Measurements from ENCODE around the gene UTP14C. TPM values are rescaled to one million over a fixed set of nuclear protein-coding genes. Genes with fewer than 3 reads are reported as not detected.

Gene UTP14C
- total RNA-seq, 3 donors from 2014 or later = 17.3 to 22.2 (median 20.3) TPM

GRCh38 chr13:52003541-52003940, 20.9 kb upstream of the UTP14C start:
- no peak overlapping the region for H3K27ac ChIP-seq
- intact Hi-C loops (cut with DNase I; ENCODE audit: low total_unique reads) = no loop called here
- no peak for DNase-seq (ENCODE audit: low spot score in 2 of 2)
- H3K4me3 ChIP-seq = no peak overlapping the region
- H3K27me3 ChIP-seq = no peaks in the 10 kb centered on the region
- H3K36me3 ChIP-seq = no peaks in the 10 kb centered on the region
- no peak for TF ChIP-seq POLR2A (IDR thresholded peaks at IDR 0.05)
- no peak for TF ChIP-seq CTCF (IDR thresholded peaks at IDR 0.05)
- TF ChIP-seq POLR2AphosphoS5 (IDR thresholded peaks at IDR 0.05) = no peak
- no peaks in the 10 kb centered on the region for H3K9me3 ChIP-seq
- H3K4me1 ChIP-seq = no peaks in the 10 kb centered on the region

- Histone ChIP-seq H3K9me3 (no peaks in the 10 kb centered on the region), H3K27me3 (no peaks in the 10 kb centered on the region), H3K27ac (no peak overlapping the region), H3K4me1 (no peaks in the 10 kb centered on the region), H3K4me3 (no peak overlapping the region), H3K36me3 (no peaks in the 10 kb centered on the region)
- DNase-seq (ENCODE audit: low spot score in 2 of 2) = no peak
- intact Hi-C loops (cut with DNase I; ENCODE audit: low total_unique reads) = no loop called here
- TF ChIP-seq CTCF (IDR thresholded peaks at IDR 0.05) (no peak), POLR2A (IDR thresholded peaks at IDR 0.05) (no peak), POLR2AphosphoS5 (IDR thresholded peaks at IDR 0.05) (no peak)
Observed at GRCh38 chr13:52004511-52005170, 19.9 kb upstream of the UTP14C start.

- H3K4me3 ChIP-seq = no peak overlapping the region
- TF ChIP-seq POLR2A (IDR thresholded peaks at IDR 0.05) (no peak), POLR2AphosphoS5 (IDR thresholded peaks at IDR 0.05) (no peak), CTCF (IDR thresholded peaks at IDR 0.05) (no peak)
- no peaks in the 10 kb centered on the region for H3K27me3 ChIP-seq
- no peak overlapping the region for H3K27ac ChIP-seq
- no peak for DNase-seq (ENCODE audit: low spot score in 2 of 2)
- H3K36me3 ChIP-seq = no peaks in the 10 kb centered on the region
- no peaks in the 10 kb centered on the region for H3K4me1 ChIP-seq
- intact Hi-C loops (cut with DNase I; ENCODE audit: low total_unique reads) = no loop called here
- no peaks in the 10 kb centered on the region for H3K9me3 ChIP-seq
Observed at GRCh38 chr13:52005841-52006522, 18.5 kb upstream of the UTP14C start.

- no peaks in the 10 kb centered on the region for H3K9me3 ChIP-seq
- DNase-seq (ENCODE audit: low spot score in 2 of 2) = no peak
- intact Hi-C loops (cut with DNase I; ENCODE audit: low total_unique reads) = no loop called here
- no peaks in the 10 kb centered on the region for H3K36me3 ChIP-seq
- H3K4me1 ChIP-seq = no peaks in the 10 kb centered on the region
- no peak for TF ChIP-seq POLR2AphosphoS5 (IDR thresholded peaks at IDR 0.05)
- TF ChIP-seq CTCF (IDR thresholded peaks at IDR 0.05) = no peak
- TF ChIP-seq POLR2A (IDR thresholded peaks at IDR 0.05) = no peak
- no peaks in the 10 kb centered on the region for H3K27me3 ChIP-seq
- H3K4me3 ChIP-seq = no peak overlapping the region
- H3K27ac ChIP-seq = no peak overlapping the region
Observed at GRCh38 chr13:52006523-52007245, 17.8 kb upstream of the UTP14C start.

GRCh38 chr13:52009946-52010345, 14.5 kb upstream of the UTP14C start:
- no peak for DNase-seq (ENCODE audit: low spot score in 2 of 2)
- H3K4me3 ChIP-seq = no peak overlapping the region
- TF ChIP-seq CTCF (IDR thresholded peaks at IDR 0.05) (no peak), POLR2A (IDR thresholded peaks at IDR 0.05) (no peak), POLR2AphosphoS5 (IDR thresholded peaks at IDR 0.05) (no peak)
- intact Hi-C loops (cut with DNase I; ENCODE audit: low total_unique reads) = no loop called here
- no peaks in the 10 kb centered on the region for H3K27me3 ChIP-seq
- H3K4me1 ChIP-seq = no peaks in the 10 kb centered on the region
- H3K9me3 ChIP-seq = no peaks in the 10 kb centered on the region
- H3K36me3 ChIP-seq = no peaks in the 10 kb centered on the region
- no peak overlapping the region for H3K27ac ChIP-seq

Data from breast epithelium (tissue), 4 donors.